NCI-H446 (cell line): ENCODE measurements around the gene RO60.
"Not testable (repeated sequence)": the region's sequence is repeated elsewhere in the genome, so short reads cannot be mapped to it uniquely, and the experiment has no call there.

ENCODE experiments used
- DNase-seq, 2 experiments: peaks; one replicate each; lab custom pipeline; 2025; lab: John Stamatoyannopoulos, UW

Gene RO60

DNA sequence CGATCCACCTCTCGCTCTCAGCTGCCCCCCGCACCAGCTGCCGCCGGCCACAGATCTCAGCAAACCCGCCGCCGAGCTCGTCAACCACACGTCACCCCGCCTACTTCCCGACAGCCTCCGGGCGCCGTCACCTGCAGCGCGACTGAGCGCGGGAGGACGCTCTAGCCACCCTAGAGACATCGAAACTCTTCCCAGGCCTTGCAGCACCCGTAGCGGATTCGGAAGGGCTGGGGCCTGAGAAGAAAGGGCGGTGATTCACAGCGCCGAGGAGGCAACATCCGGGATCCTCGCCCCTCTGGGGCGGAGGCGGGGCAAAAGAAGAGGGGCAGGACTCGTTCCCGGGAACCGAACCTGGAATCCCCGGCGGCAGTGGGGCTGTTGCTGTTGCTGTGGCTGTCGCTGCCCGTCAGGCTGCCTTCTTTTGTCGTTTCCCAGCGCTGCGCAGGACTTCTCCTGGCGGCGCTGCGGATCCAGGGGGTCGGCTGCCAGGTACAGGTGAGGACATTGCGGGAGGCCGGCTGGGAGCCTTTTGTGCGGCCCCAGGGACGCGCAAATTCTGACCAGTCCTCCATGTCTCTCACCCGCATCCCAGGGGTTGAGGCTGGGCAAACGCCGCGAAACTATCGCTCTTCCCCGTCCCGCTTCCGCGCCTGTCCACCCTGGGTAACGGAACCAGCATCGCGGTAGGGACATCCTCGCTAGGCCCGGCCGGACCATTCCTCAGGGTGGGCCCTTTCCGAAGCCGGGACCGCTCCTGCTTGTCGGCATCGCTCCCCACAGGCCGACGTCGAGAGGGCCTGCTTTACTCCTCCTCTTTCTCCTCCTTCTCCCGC lies at the start of gene RO60, which contains the start of gene UCHL5:
Gene RO60 (plus strand): TSS at position 331 of the 833 bp plus-strand sequence. CDS start 9,443 bp downstream, outside the sequence.
Gene UCHL5 (minus strand): TSS at position 79 of the 833 bp plus-strand sequence. CDS start 100 bp downstream, outside the sequence.
- peak; percentile 97 to 99 for DNase-seq

DNA sequence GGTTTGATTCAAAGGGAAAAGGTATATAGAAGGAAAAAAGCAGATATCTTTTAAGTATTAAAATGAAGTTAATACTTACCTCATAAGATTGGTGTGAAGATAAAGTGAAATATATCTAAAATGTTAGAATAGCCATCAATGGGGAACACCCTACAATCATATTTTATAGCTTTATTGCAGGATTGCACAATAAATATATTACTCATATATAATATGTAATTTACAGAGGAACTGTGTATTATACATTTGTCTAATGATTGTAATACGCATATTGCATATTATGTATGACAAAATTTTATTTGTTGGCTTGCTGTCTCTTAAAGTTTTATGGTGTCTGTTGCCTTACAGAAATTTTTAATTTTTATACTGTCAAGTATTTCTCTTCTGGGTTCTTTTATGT lies 48.0 kb upstream of the RO60 start:
- no peak for DNase-seq

DNA sequence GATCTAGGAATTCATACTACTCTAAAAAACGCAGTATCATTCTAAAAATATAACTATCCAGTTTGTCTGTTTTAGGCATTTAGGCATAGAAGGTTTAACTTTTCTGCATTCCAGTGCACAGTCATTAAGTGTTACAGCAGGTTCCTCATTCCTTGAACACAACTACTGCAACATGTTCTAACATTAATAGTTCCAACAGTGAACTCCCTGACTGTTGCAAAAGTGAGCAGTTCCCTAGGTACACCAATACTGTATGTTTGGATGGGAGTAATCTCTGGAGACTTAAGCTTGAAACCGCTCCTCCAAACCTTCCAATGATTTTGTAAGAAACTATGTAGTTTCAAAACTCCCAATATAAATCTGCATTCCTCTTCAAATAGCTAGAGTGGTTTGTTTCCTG lies 46.4 kb upstream of the RO60 start:
- DNase-seq, result no peak

DNA sequence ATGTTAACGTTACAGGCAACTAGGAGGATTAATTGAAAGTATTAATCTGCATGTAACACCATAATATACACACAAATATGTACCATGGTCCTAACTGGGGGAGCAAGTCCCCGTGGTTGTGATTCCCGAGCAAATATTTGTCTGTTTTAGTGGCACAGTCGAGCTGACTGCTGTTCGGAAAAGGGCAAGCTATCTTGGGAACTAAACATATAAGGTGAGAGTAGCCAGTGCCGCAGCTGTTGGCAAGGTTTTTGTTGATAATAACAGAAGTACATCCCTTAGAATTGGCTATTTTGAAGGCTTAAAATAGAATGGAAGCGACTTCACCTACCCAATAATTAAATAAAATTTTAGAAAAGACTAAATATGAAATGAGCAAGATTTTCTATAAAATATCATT lies 45.7 kb upstream of the RO60 start:
- DNase-seq, result no peak

DNA sequence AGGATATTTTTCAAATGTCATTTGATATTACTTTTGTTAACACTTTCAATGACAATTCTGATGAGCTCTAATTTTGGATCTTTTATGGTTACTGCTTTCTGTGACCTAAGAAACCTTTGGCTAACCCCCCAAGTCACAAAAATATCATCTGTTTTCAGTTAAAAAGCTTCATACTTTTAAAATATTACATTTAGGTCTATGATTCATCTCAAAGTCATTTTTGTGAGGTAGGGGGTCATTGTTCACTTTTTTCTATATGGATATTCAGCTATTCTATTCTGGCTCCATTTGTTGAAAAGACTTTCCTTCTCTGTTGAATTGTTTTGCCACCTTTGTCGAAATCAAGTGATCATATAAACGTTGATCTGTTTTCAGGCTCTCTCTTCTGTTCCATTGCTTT lies 45.0 kb upstream of the RO60 start:
- DNase-seq, result no peak

- DNase-seq, result no peak
Measured at GRCh38 chr1:193016788-193017187, 42.6 kb upstream of the RO60 start.

DNA sequence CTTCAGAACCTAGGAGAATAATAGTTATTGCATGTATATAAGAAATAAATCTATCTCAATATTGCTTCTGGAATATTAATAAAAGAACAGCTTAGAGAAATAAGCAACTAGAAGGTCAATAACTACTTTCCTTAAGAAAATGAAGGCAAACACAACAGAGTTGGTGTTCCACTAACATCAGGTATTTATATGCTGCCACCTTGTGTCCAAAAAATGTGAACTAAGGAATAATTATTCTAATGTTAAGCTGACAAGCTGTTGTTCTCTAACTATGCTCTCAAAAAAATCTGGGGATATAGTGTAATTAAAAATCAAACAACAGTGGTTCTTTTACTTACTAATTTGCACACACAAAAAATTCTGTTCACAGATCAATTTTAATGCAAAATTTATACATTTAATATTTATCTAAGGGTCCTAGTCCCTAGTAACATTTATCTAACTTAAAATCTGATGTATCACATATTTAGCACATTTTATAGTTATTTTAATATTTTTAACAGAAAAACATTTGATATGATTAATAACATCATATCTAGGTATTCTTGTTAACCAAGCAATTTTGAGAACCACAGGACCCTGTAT lies 39.9 kb upstream of the RO60 start:
- peak; percentile 35 to 67 for DNase-seq

DNA sequence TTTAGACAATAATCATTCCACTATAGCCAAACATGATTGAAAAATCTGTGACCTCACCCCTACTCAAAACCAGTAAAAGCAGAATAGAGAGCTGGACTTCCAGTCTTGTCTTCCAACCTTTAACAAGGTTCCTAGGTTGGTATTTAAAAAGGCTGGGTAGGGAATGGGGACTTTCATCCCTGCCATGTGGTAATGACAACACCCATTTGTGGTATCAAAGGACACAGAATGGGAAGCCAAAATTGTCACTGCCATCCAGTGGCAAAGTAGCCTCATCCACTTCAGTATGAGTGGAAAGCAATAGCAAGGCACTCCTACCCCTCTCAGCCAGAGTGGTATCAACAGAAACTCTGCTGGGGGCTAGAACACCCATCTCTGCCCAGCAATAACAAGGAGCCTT lies 34.2 kb upstream of the RO60 start:
- DNase-seq, result no peak

DNA sequence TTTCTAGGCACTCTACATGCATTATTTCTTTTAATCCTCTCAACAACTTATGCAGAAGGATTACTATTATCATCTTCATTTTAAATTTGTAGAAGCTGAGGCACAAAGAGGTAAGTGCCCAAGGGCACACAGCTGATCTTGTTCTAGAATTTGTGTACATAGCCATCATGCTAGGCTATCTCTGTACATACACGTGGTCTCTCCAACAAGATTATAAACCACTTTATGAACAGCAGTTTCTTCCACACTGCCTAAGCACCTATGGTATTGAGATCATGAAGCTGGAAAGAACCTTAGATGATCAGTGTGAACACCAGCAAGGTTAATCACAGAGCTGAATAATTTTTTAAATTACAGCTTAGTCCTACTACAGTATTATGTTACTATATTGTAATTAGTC lies 29.1 kb upstream of the RO60 start:
- no peak for DNase-seq

DNA sequence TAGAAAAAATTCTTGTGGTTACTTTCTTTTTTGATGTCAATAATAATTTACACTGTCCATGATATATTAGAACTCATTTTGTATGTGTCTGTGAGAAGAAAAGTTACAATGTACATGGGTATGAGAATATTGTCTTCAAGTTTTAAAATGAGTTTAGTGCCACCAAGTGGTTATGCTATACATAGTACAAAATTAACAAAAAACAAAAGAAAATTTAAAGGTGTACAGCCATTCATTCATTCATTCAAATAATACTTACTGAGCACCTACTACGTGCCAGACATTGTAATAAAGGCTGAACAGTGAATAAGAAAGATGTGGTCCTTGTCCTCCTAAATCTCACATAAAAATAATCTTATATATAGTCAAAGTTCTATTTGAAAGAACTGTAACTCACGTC lies 28.0 kb upstream of the RO60 start:
- no peak for DNase-seq

DNA sequence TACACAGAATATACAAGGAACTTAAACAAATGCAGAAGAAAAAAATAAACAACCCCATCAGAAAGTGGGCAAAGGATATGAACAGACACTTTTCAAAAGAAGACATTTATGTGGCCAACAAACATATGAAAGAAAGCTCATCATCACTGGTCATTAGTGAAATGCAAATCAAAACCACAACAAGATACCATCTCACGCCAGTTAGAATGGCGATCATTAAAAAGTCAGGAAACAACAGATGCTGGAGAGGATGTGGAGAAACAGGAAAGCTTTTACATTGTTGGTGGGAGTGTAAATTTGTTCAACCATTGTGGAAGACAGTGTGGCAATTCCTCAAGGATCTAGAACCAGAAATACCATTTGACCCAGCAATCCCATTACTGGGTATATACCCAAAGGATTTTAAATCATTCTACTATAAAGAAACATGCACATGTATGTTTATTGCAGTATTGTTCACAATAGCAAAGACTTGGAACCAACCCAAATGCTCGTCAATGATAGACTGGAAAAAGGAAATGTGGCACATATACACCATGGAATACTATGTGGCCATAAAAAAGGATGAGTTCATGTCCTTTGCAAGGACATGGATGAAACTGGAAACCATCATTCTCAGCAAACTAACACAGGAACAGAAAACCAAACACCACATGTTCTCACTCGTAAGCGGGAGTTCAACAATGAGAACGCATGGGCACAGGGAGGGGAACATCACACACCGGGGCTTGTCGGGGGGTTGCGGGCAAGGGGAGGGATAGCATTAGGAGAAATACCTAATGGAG lies 26.6 kb upstream of the RO60 start:
- not testable (repeated sequence) for DNase-seq

- DNase-seq, result no peak
Measured at GRCh38 chr1:193033610-193034009, 25.8 kb upstream of the RO60 start.

DNA sequence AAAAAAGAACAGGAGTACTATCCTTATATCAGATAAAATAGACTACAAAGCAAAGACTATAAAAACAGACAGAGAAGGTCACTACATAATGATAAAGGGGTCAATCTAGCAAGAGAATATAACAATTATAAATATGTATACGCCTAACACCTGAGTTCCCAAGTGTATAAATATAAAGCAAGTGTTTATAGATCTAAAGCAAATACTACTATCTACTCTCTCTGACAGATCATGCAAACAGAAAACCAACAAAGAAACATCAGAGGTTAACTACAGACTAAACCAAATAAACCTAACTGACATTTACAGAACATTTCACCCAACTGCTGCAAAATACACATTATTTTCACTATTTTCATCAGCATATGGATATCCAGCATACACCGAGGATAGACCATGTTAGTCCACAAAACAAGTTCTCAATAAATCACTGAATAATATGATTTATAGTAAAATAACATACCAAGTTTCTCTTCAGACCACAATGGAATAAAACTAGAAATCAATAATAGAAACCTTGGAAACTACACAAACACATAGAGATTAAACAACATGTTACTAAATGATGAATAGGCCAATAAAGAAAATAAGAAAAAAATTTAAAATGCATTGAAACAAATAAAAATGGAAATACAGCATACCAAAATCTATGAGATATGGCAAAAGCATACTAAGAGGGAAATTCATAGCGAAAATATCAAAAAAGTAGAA lies 22.9 kb upstream of the RO60 start:
- no peak for DNase-seq

GRCh38 chr1:193040011-193040410 lies 19.4 kb upstream of the RO60 start:
- DNase-seq, result no peak

GRCh38 chr1:193042766-193043691 lies 16.4 kb upstream of the RO60 start:
- no peak for DNase-seq

GRCh38 chr1:193048913-193049312 lies 10.5 kb upstream of the RO60 start:
- not testable (repeated sequence) for DNase-seq

DNA sequence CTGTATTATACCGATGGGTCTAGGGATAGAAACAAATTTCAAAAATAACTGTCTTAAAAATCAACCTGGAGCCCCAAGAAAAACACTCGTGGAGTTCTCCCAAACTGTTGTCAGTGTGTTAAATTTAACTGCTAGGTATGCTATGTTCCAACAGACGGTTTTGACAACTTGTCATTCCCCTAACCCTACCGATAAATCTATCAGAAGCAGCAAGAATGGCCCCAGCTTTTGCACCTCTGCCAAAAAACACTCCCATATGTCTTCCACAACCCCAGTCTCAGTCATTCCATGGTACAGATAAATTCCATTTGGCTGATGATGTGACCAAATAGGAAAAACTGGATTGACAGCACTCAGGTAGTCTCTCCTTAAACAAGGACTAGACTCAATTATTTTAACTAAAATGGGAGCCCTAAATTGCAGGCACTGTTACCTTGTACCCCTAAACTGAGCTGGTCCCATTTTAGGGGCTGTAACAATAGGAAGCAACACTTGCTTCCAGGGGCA lies 5.2 kb upstream of the RO60 start:
- DNase-seq, result no peak

GRCh38 chr1:193058529-193059281 lies 707 bp upstream of the RO60 start:
- DNase-seq, result peak; percentile 26 to 56

DNA sequence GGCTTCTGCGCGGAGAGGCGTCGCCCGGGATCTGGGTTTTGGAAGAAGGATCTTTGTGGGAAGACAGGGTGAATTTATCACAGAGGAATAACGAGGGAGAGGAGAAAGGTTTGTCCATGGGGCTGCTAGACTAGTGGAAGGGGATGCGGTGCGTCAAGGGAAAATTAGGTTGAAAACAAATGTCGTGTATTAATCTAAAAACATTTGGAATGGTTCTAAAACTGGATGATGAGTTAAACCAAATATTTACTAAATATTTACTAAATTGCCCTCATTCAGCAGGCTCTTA lies 647 bp downstream of the RO60 start:
- DNase-seq, result no peak

- DNase-seq, result peak in 1 of 2 experiments; percentile 17
Measured at GRCh38 chr1:193060406-193060805, 994 bp downstream of the RO60 start.
